NB4 (cell line): ENCODE measurements around the gene MPZL1.

ENCODE experiments used
- POLR2A ChIP-seq: IDR thresholded peaks from 2 replicates; pipeline ENCODE4 v1.6.1; 2011; ENCODE audit warnings: mild to moderate bottlenecking; ENCODE audit not compliant: insufficient read length; ENCODE audit errors: extremely low read depth
- TF ChIP-seq, protein P1 (sequence below): IDR thresholded peaks from one replicate; pipeline ENCODE4 v1.5.1; 2012; ENCODE audit warnings: low read depth, low read length
- TF ChIP-seq, protein P2 (sequence below): IDR thresholded peaks from 2 replicates; pipeline ENCODE4 v1.6.1; 2011; ENCODE audit warnings: low read depth, low read length

DNA sequence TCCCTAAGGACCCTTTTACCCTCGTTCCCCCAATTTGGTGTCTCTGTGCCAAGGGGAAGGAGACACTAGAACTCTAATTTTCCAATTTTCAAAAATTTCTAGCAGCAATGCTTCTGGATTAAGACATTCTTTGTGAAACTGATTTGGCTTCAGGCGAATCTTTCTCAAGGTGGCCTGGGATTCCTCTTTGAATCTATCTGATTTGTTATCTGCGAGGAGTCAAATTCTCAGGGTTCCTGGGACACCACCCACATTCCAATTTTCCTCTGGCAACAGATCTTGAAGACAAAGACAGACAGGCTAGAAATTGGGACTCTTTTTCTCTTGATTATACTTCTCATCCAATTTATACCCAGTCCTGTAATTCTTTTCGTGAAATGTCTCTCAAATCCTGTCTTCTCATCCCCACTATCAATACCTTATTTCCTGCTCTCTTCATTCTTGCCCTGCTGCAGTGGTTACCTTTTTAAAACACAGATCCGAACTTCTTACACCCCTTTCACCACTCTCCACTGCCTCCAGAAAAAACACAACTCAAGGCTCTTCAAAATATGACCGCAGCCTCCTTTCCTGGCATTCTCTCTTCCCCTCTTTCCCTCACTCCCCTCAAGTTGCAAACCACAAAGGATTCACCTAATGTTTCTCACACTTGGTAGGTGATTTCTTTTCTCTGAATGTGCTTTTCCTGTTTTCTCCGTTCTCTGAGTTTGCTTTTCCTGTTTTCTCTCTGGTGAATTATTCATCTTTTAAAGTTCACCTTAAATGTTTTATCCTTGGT is 2.7 kb upstream of the MPZL1 start:
- TF ChIP-seq, protein P1, sequence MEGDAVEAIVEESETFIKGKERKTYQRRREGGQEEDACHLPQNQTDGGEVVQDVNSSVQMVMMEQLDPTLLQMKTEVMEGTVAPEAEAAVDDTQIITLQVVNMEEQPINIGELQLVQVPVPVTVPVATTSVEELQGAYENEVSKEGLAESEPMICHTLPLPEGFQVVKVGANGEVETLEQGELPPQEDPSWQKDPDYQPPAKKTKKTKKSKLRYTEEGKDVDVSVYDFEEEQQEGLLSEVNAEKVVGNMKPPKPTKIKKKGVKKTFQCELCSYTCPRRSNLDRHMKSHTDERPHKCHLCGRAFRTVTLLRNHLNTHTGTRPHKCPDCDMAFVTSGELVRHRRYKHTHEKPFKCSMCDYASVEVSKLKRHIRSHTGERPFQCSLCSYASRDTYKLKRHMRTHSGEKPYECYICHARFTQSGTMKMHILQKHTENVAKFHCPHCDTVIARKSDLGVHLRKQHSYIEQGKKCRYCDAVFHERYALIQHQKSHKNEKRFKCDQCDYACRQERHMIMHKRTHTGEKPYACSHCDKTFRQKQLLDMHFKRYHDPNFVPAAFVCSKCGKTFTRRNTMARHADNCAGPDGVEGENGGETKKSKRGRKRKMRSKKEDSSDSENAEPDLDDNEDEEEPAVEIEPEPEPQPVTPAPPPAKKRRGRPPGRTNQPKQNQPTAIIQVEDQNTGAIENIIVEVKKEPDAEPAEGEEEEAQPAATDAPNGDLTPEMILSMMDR: no peak
- TF ChIP-seq POLR2A: no peak
- TF ChIP-seq, protein P2, sequence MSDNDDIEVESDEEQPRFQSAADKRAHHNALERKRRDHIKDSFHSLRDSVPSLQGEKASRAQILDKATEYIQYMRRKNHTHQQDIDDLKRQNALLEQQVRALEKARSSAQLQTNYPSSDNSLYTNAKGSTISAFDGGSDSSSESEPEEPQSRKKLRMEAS: no peak
